Stomach (tissue), 4 donors: ENCODE measurements around the gene MTHFR.

Experiments used
- CTCF ChIP-seq, 7 experiments: fragments of 450-650 bp in 4 of 7; fragments of 200-600 bp in 3 of 7; sonication (generic) in 3 of 7; IDR thresholded peaks; one replicate each; pipeline ENCODE4 v1.5.1; 2016 to 2019; ENCODE audit warnings: antibody characterized with exemption in 7 of 7, control low read depth in 2 of 7, mild to moderate bottlenecking in 1 of 7
- EP300 ChIP-seq: sonication (generic); formaldehyde crosslinking; IDR thresholded peaks from one replicate; pipeline ENCODE4 v1.6.1; 2017; ENCODE audit warnings: antibody characterized with exemption
- POLR2A ChIP-seq, 4 donors: fragments of 450-650 bp; IDR thresholded peaks; one replicate each; pipeline ENCODE4 v1.6.1; 2016; ENCODE audit warnings: antibody characterized with exemption in 4 of 4, control low read depth in 2 of 4, mild to moderate bottlenecking in 1 of 4, moderate library complexity in 1 of 4
- POLR2AphosphoS5 ChIP-seq, 3 donors: sonication (generic); formaldehyde crosslinking; IDR thresholded peaks; one replicate each; pipeline ENCODE4 v1.6.1; 2016; ENCODE audit warnings: antibody characterized with exemption in 3 of 3

- TF ChIP-seq CTCF (IDR thresholded peaks at IDR 0.05): no peak
- TF ChIP-seq POLR2A (IDR thresholded peaks at IDR 0.05): no peak
- peak in 1 of 3 donors; percentile 3 for TF ChIP-seq POLR2AphosphoS5 (IDR thresholded peaks at IDR 0.05)
- no peak for TF ChIP-seq EP300
These were observed 658 bp upstream of the MTHFR start for GRCh38 chr1:11806307-11806936.
